PC-9 (cell line): ENCODE measurements around the gene HNRNPUL2. TPM values are rescaled to one million over a fixed set of nuclear protein-coding genes. Genes with fewer than 3 reads are reported as not detected.
A peak's percentile ranks its signal among the peaks of the same experiment; 100 is the strongest.

ENCODE experiments used
- BruUV-seq: library from RNA; stranded (reverse); fragments of 400-500 nt; replicated peaks from 2 replicates; lab custom pipeline; 2021; lab: Mats Ljungman, UMichigan
- CTCF ChIA-PET: fragments of 300-600 bp; sonication (Branson Sonifier 250); formaldehyde crosslinking; loops from one replicate; lab custom pipeline; 2022; ENCODE audit warnings: antibody characterized with exemption; lab: Charles Lee
- POLR2A ChIA-PET: fragments of 300-600 bp; sonication (Branson Sonifier 250); formaldehyde crosslinking; loops from one replicate; lab custom pipeline; 2022; ENCODE audit warnings: antibody characterized with exemption; ENCODE audit not compliant: unreplicated experiment; lab: Charles Lee
- DNase-seq, 2 experiments: peaks; one replicate each; pipeline versions ENCODE4 v3.0.0 to v3.0.0-alpha.2; 2015 to 2022; ENCODE audit warnings: mixed read lengths in 1 of 2
- H2AFZ ChIP-seq: fragments of 200-600 bp; sonication (generic); 2 replicates; pipeline ENCODE4 v1.8.1; 2017; ENCODE audit warnings: antibody characterized with exemption
- H3F3A ChIP-seq: fragments of 200-600 bp; sonication (generic); 2 replicates; pipeline ENCODE4 v1.8.1; 2017; ENCODE audit warnings: antibody characterized with exemption, mild to moderate bottlenecking, low read depth; ENCODE audit not compliant: insufficient read depth
- H3K27ac ChIP-seq: fragments of 200-600 bp; sonication (generic); 2 replicates; pipeline ENCODE4 v1.6.1; 2016; ENCODE audit warnings: mixed run types
- H3K27me3 ChIP-seq: fragments of 200-600 bp; sonication (generic); 2 replicates; pipeline ENCODE4 v1.6.1; 2016; ENCODE audit warnings: low read depth, mixed run types; ENCODE audit not compliant: insufficient read depth
- H3K36me3 ChIP-seq: fragments of 200-600 bp; sonication (generic); 2 replicates; pipeline ENCODE4 v1.6.1; 2016; ENCODE audit warnings: low read depth, mixed run types
- H3K4me1 ChIP-seq: fragments of 200-600 bp; sonication (generic); replicated peaks from 2 replicates; pipeline ENCODE4 v1.6.1; 2016; ENCODE audit warnings: mixed run types; ENCODE audit not compliant: insufficient read depth
- H3K4me2 ChIP-seq: fragments of 200-600 bp; sonication (generic); 2 replicates; pipeline ENCODE4 v1.6.1; 2017; ENCODE audit warnings: mixed run types
- H3K4me3 ChIP-seq: fragments of 200-600 bp; sonication (generic); 2 replicates; pipeline ENCODE4 v1.6.1; 2016; ENCODE audit warnings: mixed run types
- H3K79me2 ChIP-seq: fragments of 200-600 bp; sonication (generic); 2 replicates; pipeline ENCODE4 v1.6.1; 2017; ENCODE audit warnings: low read depth, mixed run types
- H3K9me2 ChIP-seq: fragments of 200-600 bp; sonication (generic); 2 replicates; pipeline ENCODE4 v1.8.1; 2017; ENCODE audit warnings: mild to moderate bottlenecking; ENCODE audit not compliant: insufficient read depth
- H3K9me3 ChIP-seq: fragments of 200-600 bp; sonication (generic); 2 replicates; pipeline ENCODE4 v1.8.1; 2016; ENCODE audit warnings: low read depth; ENCODE audit not compliant: insufficient read depth
- H4K20me1 ChIP-seq: fragments of 200-600 bp; sonication (generic); 2 replicates; pipeline ENCODE4 v1.8.1; 2017; ENCODE audit not compliant: insufficient read depth
- CTCF ChIP-seq: fragments of 200-600 bp; sonication (generic); conservative IDR thresholded peaks from 2 replicates; pipeline ENCODE4 v1.6.1; 2017; ENCODE audit warnings: mixed run types, antibody characterized with exemption, mild to moderate bottlenecking, moderate library complexity
- EZH2 ChIP-seq: fragments of 200-600 bp; sonication (generic); IDR thresholded peaks from 2 replicates; pipeline ENCODE4 v1.8.0; 2017; ENCODE audit warnings: antibody characterized with exemption, low read depth
- intact Hi-C: fragments of 100-400 bp; cut with micrococcal nuclease; formaldehyde crosslinking; loops from one replicate; pipeline ENCODE4 v1.10.0; 2022; ENCODE audit not compliant: unreplicated experiment
- total RNA-seq: library from RNA; stranded (reverse); gene quantifications from 2 replicates; pipeline ENCODE4 v1.2.3, GENCODE V29; 2021

The HNRNPUL2 gene
- total RNA-seq, 1 experiment from 2014 or later: 76.9 TPM

DNA sequence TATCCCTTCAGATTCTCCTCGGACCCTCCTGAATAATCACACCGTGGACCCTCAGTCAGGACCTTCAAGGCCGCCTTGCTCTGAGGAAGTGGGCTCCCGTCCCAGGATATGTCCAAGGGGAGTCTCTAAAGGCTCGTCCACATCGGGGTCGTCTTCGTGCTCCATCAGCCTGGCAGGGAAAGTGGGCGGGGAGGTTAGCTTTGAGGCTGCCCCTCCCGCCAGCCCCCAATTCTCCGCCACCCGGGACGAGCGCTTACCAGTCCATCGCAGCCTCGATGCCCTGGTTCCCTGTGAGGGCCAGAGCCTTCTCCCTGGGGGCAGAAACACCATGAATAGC lies 48.9 kb downstream of the HNRNPUL2 start:
- TF ChIP-seq EZH2 (no peak), CTCF (no peak)
- peak overlapping the region; percentile 37 for H3K27ac ChIP-seq
- 0 out of 2 replicates have a peak, but pooled peaks cover 5% of the 10 kb centered on the region for H4K20me1 ChIP-seq
- H3K79me2 ChIP-seq: peaks cover 41% of the 10 kb centered on the region
- H3K4me3 ChIP-seq: peak overlapping the region; percentile 76
- DNase-seq: no peak
- CTCF ChIA-PET: no interaction called here
- no peaks in the 10 kb centered on the region for H3K27me3 ChIP-seq
- peak overlapping the region; percentile 81 for H3K4me2 ChIP-seq
- H3F3A ChIP-seq: peaks cover 61% of the 10 kb centered on the region
- H2AFZ ChIP-seq: peak overlapping the region; percentile 85
- H3K36me3 ChIP-seq: 0 out of 2 replicates have a peak, but pooled peaks cover 26% of the 10 kb centered on the region
- H3K9me3 ChIP-seq: no peaks in the 10 kb centered on the region
- BruUV-seq: no TSS peak
- intact Hi-C loops: loop anchor here (2.0 to 10.0 kb wide), 3 partner anchors 16 to 109 kb away; partner anchors contain the start of genes POLR2G and TMEM179B
- peaks cover 34% of the 10 kb centered on the region for H3K4me1 ChIP-seq
- H3K9me2 ChIP-seq: no peaks in the 10 kb centered on the region
- POLR2A ChIA-PET: interaction anchor here (0.5 to 1.0 kb wide), 2 partner anchors 10 to 87 kb away, joined by 3 to 9 read pairs; partner anchors contain the start of gene TUT1

DNA sequence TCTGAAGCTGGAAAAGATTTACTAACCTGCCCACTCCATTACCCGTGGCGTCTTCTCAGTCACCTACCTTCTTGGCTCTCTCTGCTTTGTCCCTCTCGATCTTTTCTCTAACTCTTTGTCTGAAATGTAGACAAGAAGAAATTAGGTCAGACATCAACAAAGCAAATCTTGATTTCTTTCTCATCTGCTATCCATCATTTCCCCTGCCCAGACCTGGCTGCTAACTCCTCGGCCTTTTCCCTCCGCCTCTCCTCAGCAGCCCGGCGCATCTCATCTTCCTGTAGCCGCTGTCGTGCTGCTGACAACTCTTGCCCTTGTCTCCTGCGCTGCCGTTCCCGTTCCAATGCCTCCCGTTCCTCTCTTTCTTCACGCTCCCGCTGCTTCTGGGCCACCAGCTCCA lies 49.5 kb downstream of the HNRNPUL2 start:
- Histone ChIP-seq H3K27ac (peak overlapping the region; percentile 37; the same call in 1 of the 2 replicates), H3K9me3 (no peaks in the 10 kb centered on the region), H3K36me3 (peaks cover 26% of the 10 kb centered on the region; the same call in 1 of the 2 replicates), H3K4me2 (peak overlapping the region; percentile 81), H3K27me3 (no peaks in the 10 kb centered on the region), H4K20me1 (0 out of 2 replicates have a peak, but pooled peaks cover 5% of the 10 kb centered on the region), H3F3A (peaks cover 68% of the 10 kb centered on the region), H3K9me2 (no peaks in the 10 kb centered on the region), H3K4me3 (peak overlapping the region; percentile 76), H3K4me1 (peaks cover 41% of the 10 kb centered on the region), H3K79me2 (peaks cover 48% of the 10 kb centered on the region), H2AFZ (no peak overlapping the region)
- ChIA-PET CTCF (no interaction called here), POLR2A (interaction anchor here (1.0 kb wide), 1 partner anchor 87 kb away, joined by 3 read pairs; the partner anchor contains the start of gene TUT1)
- BruUV-seq: no TSS peak
- TF ChIP-seq EZH2 (no peak), CTCF (no peak)
- DNase-seq: no peak
- intact Hi-C loops: loop anchor here (2.0 to 10.0 kb wide), 3 partner anchors 17 to 110 kb away; partner anchors contain the start of genes POLR2G and TMEM179B

- no TSS peak for BruUV-seq
- Histone ChIP-seq H3K4me1 (peaks cover 44% of the 10 kb centered on the region), H3K27ac (peak overlapping the region; percentile 37; the same call in 1 of the 2 replicates), H3K79me2 (peaks cover 53% of the 10 kb centered on the region), H3K27me3 (no peaks in the 10 kb centered on the region), H3K9me2 (no peaks in the 10 kb centered on the region), H2AFZ (no peak overlapping the region), H3K36me3 (peaks cover 26% of the 10 kb centered on the region; the same call in 1 of the 2 replicates), H3K4me2 (peak overlapping the region; percentile 81), H3F3A (peaks cover 72% of the 10 kb centered on the region), H4K20me1 (0 out of 2 replicates have a peak, but pooled peaks cover 5% of the 10 kb centered on the region), H3K9me3 (no peaks in the 10 kb centered on the region), H3K4me3 (peak overlapping the region; percentile 76; the same call in 1 of the 2 replicates)
- ChIA-PET CTCF (interaction anchor here (0.5 to 0.6 kb wide), 2 partner anchors 198 to 301 kb away, joined by 3 to 5 read pairs; no protein-coding TSS in a partner anchor), POLR2A (interaction anchor here (0.6 to 0.7 kb wide), 3 partner anchors 21 to 885 kb away, joined by 6 to 9 read pairs (median 6); partner anchors contain the start of genes FEN1 and TMEM258)
- intact Hi-C loops: loop anchor here (5.0 to 10.0 kb wide), 2 partner anchors 88 to 110 kb away; partner anchors contain the start of genes POLR2G and TMEM179B
- TF ChIP-seq EZH2 (no peak), CTCF (no peak)
- no peak for DNase-seq
Observed at GRCh38 chr11:62677156-62677555, 50.1 kb downstream of the HNRNPUL2 start.
